GM12874 (cell line): ENCODE results near the gene SIRT7.

ENCODE experiments used
- TF ChIP-seq, protein P1 (sequence below): IDR thresholded peaks from 2 replicates; pipeline ENCODE4 v1.5.1; 2011; ENCODE audit warnings: low read depth, mild to moderate bottlenecking, control low read depth, low read length, moderate library complexity; ENCODE audit not compliant: insufficient read depth

SIRT7 gene

DNA sequence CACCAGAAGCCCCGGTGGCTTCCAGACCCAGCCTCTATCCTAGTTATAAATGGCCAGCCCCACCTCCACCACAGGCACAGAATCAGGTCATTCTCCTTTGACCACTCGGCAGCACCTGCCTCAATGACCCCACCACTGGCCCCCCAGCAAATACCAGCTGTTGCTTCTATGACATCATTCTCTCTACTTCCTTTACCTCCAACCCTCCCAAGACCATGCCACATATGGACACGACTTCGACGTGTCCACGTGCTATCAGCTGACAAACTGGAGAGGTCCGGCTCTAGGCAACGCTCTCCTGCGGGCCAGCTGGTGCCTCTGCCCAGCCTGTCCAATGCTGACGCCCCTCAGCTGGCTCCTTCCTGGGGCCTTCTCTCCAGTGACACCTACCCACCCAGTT is 32.5 kb downstream of the SIRT7 start:
- TF ChIP-seq, protein P1, sequence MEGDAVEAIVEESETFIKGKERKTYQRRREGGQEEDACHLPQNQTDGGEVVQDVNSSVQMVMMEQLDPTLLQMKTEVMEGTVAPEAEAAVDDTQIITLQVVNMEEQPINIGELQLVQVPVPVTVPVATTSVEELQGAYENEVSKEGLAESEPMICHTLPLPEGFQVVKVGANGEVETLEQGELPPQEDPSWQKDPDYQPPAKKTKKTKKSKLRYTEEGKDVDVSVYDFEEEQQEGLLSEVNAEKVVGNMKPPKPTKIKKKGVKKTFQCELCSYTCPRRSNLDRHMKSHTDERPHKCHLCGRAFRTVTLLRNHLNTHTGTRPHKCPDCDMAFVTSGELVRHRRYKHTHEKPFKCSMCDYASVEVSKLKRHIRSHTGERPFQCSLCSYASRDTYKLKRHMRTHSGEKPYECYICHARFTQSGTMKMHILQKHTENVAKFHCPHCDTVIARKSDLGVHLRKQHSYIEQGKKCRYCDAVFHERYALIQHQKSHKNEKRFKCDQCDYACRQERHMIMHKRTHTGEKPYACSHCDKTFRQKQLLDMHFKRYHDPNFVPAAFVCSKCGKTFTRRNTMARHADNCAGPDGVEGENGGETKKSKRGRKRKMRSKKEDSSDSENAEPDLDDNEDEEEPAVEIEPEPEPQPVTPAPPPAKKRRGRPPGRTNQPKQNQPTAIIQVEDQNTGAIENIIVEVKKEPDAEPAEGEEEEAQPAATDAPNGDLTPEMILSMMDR, result no peak

DNA sequence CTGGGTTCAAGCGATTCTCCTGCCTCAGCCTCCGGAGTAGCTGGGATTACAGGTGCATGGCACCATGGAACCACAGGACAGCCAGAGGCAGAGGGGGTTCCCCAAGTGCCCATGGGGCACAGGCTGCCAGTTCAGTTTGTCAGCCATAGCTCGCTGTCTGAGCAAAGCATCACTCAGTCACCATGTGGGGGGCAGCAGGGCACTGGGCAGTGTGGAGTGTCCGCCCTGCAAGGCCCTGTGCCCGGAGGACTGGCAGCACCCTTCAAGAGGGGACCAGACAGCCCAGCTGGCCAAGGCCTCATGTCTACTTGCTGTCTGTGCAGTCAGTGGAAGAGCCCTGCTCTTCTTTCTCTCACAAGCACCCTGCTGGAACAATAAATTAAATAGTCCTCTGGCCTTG is 33.0 kb downstream of the SIRT7 start:
- TF ChIP-seq, protein P1, result no peak

DNA sequence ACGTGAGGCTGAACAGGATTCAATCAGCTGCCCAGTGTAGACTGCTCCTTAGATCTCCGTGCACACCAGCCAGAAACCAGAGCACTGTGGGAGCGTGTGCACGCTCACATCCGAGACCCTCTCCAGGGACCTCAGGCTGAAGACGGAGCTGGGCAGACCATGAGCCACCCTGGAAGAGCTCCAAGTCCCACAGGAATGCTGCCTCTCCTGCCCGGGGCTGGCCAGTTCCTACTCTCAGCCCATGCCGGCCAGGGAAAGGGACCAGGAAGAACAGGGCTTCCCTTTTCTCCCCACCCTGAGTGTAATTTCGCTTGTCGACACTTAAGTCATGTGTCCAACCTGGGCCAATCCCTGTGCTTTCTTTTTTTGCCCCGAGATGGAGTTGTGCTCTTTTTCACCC is 33.5 kb downstream of the SIRT7 start:
- TF ChIP-seq, protein P1, result no peak

DNA sequence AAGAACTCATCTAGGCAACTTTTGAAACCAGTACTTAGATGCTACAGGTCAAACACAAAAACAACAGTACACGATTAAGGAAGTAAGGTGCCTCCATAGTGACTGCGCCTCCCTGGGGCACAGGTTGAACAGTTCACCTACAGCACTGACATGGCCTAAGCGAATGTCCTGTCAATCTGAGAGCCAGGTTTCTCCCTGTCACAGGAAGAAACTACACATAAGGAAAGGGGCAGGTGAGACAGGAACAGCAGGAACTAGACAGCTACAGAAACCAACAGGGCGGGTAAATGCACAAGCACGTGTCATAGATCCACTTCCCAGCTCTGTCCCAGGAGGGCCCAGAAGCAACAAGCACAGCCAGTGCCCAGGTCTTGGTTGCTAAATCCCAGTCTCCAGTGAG is 38.9 kb downstream of the SIRT7 start:
- TF ChIP-seq, protein P1, result no peak

DNA sequence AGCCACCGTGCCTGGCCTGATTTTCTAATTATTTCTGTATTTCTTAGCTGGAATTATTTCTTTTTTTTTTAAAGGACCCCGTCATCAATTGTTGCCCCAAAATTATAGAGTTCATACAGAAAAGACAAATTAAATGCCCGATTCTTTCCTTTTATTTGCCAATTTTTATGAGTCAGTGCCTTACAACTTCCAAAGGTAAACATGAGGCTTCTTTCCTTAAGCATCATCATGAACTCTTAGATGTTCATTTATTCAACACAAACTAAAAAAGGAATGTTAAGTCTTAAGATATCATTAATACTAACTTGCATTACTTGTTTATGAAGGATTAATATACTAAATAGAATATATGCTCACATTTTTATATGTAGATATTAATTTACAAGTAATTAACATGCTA is 39.7 kb downstream of the SIRT7 start:
- TF ChIP-seq, protein P1, result no peak

DNA sequence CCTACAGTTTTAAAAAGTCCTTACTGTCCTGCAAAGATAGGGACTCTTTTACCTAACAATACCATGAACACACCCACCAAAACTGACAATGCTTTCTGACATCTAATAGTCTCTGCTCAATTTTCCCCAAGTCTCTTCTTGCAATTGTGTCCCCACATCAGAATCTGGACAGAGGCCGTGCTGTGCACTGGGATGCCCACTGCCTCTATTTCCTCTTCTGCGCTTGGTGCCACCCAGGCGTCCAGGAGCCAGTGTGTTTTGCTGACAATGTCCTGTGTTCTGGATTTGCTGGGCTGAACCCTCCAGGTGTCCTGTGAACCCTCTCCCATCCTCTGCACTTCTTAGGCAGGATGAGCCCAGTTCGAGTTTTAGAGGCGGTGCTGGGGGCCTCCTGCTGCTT is 40.4 kb downstream of the SIRT7 start:
- TF ChIP-seq, protein P1, result no peak

DNA sequence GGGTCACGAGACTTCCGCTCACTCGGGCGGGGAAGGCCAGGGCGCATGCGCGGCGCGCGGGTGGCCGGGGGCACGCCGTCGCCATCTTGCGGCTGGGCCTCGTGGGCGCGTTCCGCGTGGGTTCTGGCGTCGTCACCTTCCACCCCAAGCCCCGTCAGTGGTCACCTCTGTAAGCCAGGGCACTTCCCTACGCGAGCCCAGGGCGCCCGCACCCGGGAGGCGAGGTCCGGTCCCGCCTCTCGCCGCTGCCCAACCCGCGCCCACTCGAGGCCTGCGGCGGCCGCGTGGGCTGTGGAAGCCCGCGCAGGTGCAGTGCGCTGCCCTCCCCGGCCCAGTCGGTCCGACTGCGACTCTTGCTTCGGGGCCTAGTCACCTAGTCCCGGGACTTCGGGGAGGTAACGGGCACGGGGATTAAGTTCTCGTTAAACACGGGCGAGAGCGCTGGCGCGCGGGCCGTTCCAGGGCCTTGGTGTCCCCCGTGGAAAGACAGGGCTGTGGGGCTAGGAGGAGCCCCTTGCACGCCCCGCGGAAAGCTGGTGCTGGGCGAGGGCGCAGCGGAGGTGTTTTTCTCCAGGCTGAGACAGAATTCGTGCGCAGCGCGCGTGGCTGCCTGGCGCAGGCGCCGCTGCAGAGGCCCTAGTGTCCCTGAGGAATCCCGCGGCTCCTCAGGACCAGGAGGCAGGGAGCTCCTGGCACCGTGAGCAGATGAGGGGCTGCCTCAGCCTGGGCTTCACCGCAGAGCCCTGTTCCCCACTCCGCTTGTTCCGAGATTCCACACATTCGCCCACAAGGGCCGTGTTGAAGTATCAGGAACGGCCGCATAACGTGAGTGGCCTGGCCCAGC is 46.4 kb downstream of the SIRT7 start:
- TF ChIP-seq, protein P1, result peak; percentile 48
